Stimulated activated naive CD8-positive, alpha-beta T cell treated with anti-CD3 and anti-CD28 coated beads, Interleukin-15, Interleukin-2, amounts not matched to agents 100 ng/mL and 50 ng/mL, for 24 hours (primary cell): ENCODE results near the gene DGKZ.
"Not testable (repeated sequence)": the region's sequence is repeated elsewhere in the genome, so short reads cannot be mapped to it uniquely, and the experiment has no call there.

Experiments
- H3K27ac Mint-ChIP-seq: one replicate; pipeline ENCODE4 v1.8.0; 2021; ENCODE audit warnings: mild to moderate bottlenecking, mixed read lengths
- H3K27me3 Mint-ChIP-seq: one replicate; pipeline ENCODE4 v1.8.0; 2021; ENCODE audit warnings: mixed read lengths
- H3K36me3 Mint-ChIP-seq: one replicate; pipeline ENCODE4 v1.8.0; 2021; ENCODE audit warnings: low read depth, mixed read lengths
- H3K4me1 Mint-ChIP-seq: one replicate; pipeline ENCODE4 v1.8.0; 2021; ENCODE audit warnings: low read depth, mixed read lengths
- H3K4me3 Mint-ChIP-seq: one replicate; pipeline ENCODE4 v1.8.0; 2021; ENCODE audit warnings: mild to moderate bottlenecking, mixed read lengths
- H3K9me3 Mint-ChIP-seq: one replicate; pipeline ENCODE4 v1.8.0; 2021; ENCODE audit warnings: mixed read lengths

DGKZ gene, protein sequence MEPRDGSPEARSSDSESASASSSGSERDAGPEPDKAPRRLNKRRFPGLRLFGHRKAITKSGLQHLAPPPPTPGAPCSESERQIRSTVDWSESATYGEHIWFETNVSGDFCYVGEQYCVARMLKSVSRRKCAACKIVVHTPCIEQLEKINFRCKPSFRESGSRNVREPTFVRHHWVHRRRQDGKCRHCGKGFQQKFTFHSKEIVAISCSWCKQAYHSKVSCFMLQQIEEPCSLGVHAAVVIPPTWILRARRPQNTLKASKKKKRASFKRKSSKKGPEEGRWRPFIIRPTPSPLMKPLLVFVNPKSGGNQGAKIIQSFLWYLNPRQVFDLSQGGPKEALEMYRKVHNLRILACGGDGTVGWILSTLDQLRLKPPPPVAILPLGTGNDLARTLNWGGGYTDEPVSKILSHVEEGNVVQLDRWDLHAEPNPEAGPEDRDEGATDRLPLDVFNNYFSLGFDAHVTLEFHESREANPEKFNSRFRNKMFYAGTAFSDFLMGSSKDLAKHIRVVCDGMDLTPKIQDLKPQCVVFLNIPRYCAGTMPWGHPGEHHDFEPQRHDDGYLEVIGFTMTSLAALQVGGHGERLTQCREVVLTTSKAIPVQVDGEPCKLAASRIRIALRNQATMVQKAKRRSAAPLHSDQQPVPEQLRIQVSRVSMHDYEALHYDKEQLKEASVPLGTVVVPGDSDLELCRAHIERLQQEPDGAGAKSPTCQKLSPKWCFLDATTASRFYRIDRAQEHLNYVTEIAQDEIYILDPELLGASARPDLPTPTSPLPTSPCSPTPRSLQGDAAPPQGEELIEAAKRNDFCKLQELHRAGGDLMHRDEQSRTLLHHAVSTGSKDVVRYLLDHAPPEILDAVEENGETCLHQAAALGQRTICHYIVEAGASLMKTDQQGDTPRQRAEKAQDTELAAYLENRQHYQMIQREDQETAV

DNA sequence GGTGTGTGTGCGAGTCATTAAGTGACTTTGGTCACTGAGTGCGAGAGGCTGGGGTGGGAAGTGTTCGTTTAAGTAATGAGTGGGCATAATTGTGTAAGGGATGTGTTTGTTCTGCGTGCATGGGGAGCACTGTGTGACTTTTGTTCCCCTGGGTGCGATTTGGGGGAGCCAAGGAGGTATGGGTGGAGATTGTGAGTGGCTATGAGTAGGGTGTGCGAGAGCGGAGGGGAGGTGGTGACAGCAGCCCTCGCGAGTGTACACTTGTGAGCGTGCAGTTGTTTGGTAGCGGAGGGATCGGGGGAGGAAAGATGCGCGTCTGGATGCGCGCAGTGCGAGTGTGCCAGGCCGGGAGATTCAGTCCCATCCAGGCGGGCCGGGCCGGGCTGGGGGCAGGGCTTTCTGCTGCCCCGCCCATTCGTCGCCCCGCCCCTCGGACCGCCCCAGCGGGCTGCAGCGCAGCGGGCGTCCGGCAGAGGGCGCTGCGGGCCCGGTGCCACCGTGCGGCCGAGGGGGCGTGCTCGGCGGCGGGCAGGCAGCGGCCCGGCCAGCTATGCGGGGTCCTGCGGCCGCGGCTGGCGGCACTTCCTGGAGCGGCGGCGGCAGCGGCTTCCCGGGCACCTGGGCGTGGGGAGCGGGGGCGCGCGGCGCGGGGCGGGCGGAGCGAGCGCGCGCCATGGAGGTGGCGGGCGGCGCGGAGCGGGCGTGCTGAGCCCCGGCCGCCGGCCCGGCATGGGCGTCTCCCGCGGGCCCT lies at the start of gene DGKZ:
Gene DGKZ (plus strand): TSS at position 578 of the 751 bp plus-strand sequence. CDS start 197 bp downstream, outside the sequence.
- Mint-ChIP-seq H3K9me3 (no peaks in the 10 kb centered on the region), H3K4me1 (peaks cover 74% of the 10 kb centered on the region), H3K27ac (peak within 1 kb of the TSS; percentile 95), H3K36me3 (peaks cover 7% of the 10 kb centered on the region), H3K27me3 (no peaks in the 10 kb centered on the region), H3K4me3 (peak within 1 kb of the TSS; percentile 93)

DNA sequence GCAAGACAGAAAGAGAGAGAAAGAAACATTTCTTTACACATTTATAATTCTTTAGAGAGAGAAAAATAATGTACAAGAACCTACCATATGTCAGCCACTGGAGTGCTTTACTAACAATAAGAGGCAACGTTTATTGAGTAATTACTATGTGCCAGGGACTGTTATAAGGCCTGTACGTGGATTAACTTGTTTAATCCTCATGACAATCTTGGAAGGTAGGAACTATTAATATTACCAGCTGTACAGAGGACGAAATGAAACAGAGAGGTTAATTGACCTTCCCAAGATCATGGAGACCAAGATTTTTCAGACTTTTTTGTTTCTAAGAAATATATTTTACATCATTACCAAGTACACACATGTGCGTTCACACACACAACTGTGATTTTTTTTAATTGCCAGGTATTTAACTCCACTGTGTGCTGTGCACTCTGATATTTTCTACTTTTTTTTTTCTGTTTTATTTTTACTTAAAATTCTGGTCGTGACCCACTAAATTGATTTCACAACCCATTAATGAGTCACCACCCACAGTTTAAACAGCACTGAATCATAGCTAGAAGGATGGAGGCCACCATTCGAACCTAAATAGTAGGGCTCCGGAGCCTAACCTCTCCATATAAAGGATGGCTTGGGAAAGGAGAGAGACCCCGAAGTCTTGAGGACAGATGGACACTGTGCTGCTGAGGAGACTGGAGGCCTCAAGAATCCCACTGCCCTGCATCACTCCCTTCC lies 48.4 kb upstream of the DGKZ start:
- Mint-ChIP-seq H3K4me3 (no peak overlapping the region), H3K36me3 (no peaks in the 10 kb centered on the region), H3K27ac (no peak overlapping the region), H3K27me3 (peaks cover 20% of the 10 kb centered on the region), H3K4me1 (peaks cover 8% of the 10 kb centered on the region), H3K9me3 (no peaks in the 10 kb centered on the region)

DNA sequence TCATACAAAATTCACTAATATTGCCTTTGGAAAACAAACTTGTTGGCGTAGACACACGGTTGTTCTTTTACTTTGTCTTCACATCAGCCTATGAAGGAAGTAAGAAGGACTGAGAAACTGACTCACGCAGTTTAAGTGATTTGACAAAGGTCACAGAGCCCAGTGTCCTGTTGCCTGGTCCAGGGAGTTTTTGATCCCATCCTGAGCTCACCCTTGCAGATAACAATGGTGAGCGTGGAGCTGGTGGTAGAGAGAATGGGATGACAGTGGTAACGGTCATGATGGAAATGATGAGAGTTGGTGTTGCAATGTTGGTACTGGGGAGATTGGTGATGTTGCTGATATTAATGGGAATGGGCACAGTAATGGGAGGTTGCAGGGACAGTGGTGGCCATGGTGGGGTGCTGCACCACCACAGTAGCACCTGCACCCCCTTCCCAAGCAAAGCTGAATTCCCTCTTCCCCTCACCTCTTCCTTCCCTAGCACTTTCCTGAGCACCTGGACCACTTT lies 47.8 kb upstream of the DGKZ start:
- Mint-ChIP-seq H3K27me3 (peaks cover 19% of the 10 kb centered on the region), H3K4me1 (peaks cover 8% of the 10 kb centered on the region), H3K36me3 (no peaks in the 10 kb centered on the region), H3K4me3 (no peak overlapping the region), H3K27ac (no peak overlapping the region), H3K9me3 (no peaks in the 10 kb centered on the region)

DNA sequence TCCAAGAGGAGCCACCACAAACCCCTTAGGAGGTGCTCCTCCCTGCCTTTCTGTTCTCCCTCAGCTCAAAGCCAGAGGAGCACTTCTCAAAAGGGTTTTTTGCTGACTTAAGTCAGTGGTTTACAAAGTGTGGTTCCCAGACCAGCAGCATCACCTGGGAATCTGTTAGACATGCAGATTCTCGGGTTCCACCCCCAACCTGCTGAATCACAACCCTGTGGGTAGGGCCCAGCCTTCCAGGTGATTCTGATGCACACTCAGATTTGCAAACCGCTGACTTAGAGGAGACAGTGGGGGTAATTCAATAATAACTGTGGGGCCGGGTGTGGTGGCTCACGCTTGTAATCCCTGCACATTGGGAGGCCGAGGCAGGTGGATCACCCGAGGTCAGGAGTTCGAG lies 47.0 kb upstream of the DGKZ start:
- H3K4me1 Mint-ChIP-seq, result peaks cover 8% of the 10 kb centered on the region
- no peaks in the 10 kb centered on the region for H3K9me3 Mint-ChIP-seq
- H3K4me3 Mint-ChIP-seq, result no peak overlapping the region
- peaks cover 19% of the 10 kb centered on the region for H3K27me3 Mint-ChIP-seq
- H3K36me3 Mint-ChIP-seq, result no peaks in the 10 kb centered on the region
- no peak overlapping the region for H3K27ac Mint-ChIP-seq

DNA sequence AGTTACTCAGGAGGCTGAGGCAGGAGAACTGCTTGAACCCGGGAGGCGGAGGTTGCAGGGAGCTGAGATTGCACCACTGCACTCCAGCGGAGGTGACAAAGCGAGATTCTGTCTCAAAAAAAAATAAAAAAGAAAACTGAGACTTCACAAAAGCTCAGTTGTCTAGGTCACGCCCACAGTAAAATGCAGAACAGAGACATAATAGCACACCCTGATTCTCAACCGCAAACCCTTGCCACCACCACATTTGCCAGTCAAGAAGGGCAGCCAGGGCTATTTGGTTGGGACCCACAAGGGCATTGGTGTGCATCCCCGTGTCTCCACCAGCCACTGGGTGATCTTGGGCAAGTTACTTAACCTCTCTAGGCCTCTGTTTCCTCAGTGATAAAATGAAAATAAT lies 44.4 kb upstream of the DGKZ start:
- Mint-ChIP-seq H3K4me3 (no peak overlapping the region), H3K27me3 (peaks cover 5% of the 10 kb centered on the region), H3K9me3 (no peaks in the 10 kb centered on the region), H3K36me3 (no peaks in the 10 kb centered on the region), H3K4me1 (no peaks in the 10 kb centered on the region), H3K27ac (no peak overlapping the region)

DNA sequence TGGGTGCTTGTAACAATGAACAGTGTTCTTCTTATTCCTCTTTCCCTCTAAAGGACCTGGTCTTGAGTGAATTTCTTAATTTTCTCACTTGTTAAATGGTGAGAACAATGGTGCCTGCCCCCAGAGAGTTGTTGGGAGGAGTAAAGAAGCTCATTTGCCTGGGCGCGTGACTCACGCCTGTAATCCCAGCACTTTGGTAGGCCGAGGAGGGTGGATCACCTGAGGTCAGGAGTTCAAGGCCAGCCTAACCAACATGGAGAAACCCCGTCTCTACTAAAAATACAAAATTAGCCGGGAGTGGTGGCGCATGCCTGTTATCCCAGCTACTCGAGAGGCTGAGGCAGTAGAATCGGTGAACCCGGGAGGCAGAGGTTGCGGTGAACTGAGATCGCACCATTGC lies 43.2 kb upstream of the DGKZ start:
- not testable (repeated sequence) for H3K36me3 Mint-ChIP-seq, H3K9me3 Mint-ChIP-seq, H3K27ac Mint-ChIP-seq, H3K4me1 Mint-ChIP-seq, H3K27me3 Mint-ChIP-seq, H3K4me3 Mint-ChIP-seq

DNA sequence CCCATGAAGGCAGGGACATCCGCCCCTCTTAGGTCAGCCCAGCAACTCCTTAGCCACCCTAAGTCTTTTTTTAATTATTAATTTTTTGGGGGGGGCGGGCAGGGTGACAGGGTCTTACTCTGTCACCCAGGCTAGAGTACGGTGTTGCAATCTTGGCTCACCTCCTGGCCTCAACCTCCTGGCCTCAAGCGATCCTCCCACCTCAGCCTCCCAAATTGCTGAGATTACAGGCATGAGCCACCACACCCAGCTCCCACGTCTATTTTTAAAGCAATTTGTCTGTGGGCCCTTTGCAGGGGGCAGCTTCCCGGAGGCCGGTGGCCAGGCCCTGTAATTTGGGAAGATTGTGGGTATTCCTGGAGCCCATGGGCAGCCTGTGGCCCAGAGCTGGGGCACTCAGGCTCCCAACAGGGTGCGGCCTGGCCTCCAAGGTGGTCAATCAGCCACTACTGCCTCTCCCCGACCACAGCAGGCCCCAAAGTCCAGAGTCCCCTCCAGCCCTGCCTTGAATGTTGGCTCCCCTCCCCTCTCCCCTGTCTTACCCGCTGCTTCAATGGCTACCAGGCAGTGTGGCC lies 42.6 kb upstream of the DGKZ start:
- Mint-ChIP-seq H3K36me3 (no peaks in the 10 kb centered on the region), H3K4me1 (peaks cover 8% of the 10 kb centered on the region)

DNA sequence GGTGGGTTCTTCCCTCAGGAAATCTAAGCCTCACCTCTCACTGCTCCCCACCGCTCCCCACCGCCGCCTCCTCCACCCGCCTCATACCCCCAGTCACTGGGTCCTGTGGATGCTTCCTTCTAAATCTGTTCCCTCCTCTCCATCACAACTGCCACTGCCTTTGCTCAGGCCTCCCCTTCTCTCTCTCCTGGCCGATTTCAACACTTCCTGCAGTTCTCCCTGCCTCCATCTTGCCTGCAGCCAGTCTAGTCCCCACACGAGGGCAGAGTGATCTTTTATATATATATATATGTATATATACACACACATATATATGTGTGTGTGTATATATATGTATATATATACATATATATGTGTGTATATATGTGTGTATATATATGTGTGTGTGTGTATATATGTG lies 42.0 kb upstream of the DGKZ start:
- Mint-ChIP-seq H3K9me3 (no peaks in the 10 kb centered on the region), H3K27me3 (no peaks in the 10 kb centered on the region), H3K27ac (no peak overlapping the region), H3K4me1 (peaks cover 8% of the 10 kb centered on the region), H3K4me3 (no peak overlapping the region), H3K36me3 (no peaks in the 10 kb centered on the region)

More for the DNA sequence above, 42.6 kb upstream of the DGKZ start:
- Mint-ChIP-seq H3K4me3 (no peak overlapping the region), H3K9me3 (no peaks in the 10 kb centered on the region), H3K27ac (no peak overlapping the region), H3K27me3 (no peaks in the 10 kb centered on the region)

DNA sequence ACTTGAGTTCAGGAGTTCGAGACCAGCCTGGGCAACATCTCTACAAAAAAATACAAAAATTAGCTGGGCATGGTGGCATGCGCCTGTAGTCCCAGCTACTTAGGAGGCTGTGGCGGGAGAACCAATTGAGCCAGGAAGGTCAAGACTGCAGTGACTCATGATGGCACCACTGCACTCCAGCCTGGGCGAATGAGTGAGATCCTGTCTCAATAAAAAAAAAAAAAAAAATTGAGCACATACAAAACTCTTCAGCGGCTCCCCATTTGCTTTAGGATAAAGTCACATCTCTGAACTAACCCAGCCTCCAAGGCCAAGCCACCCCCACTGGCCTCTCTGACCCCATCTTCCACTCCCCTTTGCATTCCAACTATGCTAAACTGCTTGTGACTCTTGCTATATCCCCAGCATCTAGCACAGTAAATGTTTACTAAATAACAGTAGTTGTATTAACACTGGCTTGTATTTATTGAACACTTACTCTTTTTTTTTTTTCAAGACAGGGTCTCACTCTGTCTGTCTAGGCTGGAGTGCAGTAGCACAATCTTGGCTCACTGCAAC lies 40.9 kb upstream of the DGKZ start:
- no peaks in the 10 kb centered on the region for H3K9me3 Mint-ChIP-seq
- H3K4me3 Mint-ChIP-seq, result no peak overlapping the region
- H3K4me1 Mint-ChIP-seq, result peaks cover 8% of the 10 kb centered on the region
- H3K36me3 Mint-ChIP-seq, result no peaks in the 10 kb centered on the region
- no peaks in the 10 kb centered on the region for H3K27me3 Mint-ChIP-seq
- H3K27ac Mint-ChIP-seq, result no peak overlapping the region

DNA sequence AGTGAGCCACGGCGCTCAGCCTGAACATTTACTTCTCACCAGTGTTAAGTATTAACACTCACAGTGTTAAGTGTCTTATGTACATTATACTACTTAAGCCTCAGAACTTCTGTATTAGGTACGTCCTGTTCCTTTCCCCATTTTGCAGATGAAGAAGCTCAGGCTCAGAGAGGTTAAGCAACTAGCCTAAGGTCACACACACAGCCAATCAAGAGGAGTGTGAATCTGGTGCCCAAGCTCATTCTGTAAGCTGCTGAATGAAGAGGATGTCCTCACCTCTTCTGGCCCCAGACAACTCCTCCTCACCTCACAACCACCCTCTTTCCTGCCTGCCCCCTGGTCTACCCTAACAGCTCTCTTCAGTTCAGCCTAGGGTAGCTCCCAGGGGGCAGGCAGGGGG lies 39.9 kb upstream of the DGKZ start:
- Mint-ChIP-seq H3K27ac (no peak overlapping the region), H3K9me3 (no peaks in the 10 kb centered on the region), H3K4me3 (no peak overlapping the region), H3K4me1 (peaks cover 8% of the 10 kb centered on the region), H3K27me3 (no peaks in the 10 kb centered on the region), H3K36me3 (no peaks in the 10 kb centered on the region)

DNA sequence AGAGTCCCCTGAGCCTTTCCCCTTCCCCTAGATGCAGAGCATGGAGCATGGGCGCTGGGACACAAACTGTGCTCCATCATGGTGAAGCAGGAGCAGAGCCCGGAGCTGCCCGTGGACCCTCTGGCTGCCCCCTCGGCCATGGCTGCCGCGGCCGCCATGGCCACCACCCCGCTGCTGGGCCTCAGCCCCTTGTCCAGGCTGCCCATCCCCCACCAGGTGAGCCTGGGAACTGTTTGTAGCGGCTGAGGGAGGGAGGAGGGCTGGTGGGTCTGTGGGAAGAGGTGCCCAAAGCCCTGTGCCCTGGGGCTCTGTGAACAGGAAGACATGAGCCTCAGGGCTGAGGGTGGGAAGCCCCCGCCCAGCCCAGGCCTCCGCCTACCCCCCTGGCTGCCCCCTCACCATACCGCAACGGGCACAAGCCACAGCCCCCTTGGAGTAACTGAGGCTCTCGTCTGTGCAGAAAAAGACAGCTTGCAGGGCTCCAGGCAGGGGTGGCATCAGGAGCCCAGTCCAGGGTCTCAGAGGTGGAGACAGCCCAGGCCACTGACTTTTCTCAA lies 39.4 kb upstream of the DGKZ start:
- no peaks in the 10 kb centered on the region for H3K9me3 Mint-ChIP-seq
- no peak overlapping the region for H3K27ac Mint-ChIP-seq
- peaks cover 8% of the 10 kb centered on the region for H3K4me1 Mint-ChIP-seq
- H3K27me3 Mint-ChIP-seq, result no peaks in the 10 kb centered on the region
- H3K4me3 Mint-ChIP-seq, result no peak overlapping the region
- H3K36me3 Mint-ChIP-seq, result no peaks in the 10 kb centered on the region

DNA sequence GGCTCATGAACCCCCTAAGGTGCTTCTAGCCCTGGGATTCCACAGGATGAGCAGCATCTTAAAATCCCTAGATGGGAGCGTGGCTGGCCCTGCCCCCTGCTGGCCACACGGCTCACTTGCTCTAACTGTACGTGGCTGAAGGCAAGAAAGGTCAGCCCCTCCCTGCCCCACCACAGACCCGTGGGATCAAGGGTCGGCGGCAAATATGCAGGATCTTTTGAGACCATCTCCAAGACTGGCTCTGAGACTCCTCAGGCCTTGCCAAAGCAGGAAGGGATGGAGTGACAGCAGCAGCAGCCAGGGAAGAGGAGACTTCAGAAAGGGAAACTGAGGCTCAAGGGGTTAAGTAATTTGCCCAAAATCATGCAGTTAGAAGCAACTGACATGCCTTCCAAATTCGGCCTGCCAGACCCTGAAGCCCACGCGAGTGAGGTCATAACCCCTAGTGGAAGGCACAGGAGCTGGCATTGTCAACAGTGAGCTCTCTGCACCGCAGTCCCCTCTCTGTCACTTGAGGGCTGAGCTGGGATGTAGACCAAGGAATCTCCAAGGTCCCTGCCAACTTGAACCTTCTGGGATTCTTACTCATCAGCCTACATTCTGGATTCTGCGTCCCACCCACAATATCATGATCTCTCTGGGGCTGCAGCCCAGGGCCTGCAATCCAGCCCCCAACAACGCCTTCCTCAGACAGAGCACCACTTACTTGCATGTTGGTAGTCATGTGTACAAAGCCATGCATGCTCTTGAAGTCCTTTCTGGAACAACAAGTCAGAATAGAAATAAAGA lies 38.4 kb upstream of the DGKZ start:
- Mint-ChIP-seq H3K4me3 (no peak overlapping the region), H3K36me3 (no peaks in the 10 kb centered on the region), H3K27me3 (no peaks in the 10 kb centered on the region), H3K4me1 (peaks cover 8% of the 10 kb centered on the region), H3K27ac (no peak overlapping the region), H3K9me3 (no peaks in the 10 kb centered on the region)

DNA sequence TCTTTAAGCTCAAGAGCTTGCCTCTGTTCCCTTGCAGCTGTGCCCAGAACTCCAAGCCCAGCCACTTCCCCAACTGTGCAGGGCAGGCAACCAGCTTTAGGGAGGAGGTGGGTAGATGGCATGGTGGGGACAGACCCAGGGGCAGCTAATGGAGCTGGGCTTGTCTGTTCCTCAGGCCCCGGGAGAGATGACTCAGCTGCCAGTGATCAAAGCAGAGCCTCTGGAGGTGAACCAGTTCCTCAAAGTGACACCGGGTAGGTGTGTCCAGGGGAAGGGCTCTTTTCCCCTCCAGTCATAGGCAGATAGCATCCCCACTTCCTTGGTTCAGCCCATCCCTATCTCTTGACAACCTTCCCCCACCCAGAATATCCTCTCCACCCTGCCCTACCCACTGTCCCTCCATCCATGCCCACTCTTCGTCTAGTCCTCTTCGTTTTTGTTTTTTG lies 37.4 kb upstream of the DGKZ start:
- H3K27me3 Mint-ChIP-seq, result no peaks in the 10 kb centered on the region
- H3K9me3 Mint-ChIP-seq, result no peaks in the 10 kb centered on the region
- H3K36me3 Mint-ChIP-seq, result no peaks in the 10 kb centered on the region
- H3K4me3 Mint-ChIP-seq, result no peak overlapping the region
- H3K4me1 Mint-ChIP-seq, result peaks cover 8% of the 10 kb centered on the region
- H3K27ac Mint-ChIP-seq, result no peak overlapping the region
